NCI-H460 (cell line): Measurements from ENCODE around the gene MED25. TPM values are rescaled to one million over a fixed set of nuclear protein-coding genes. Genes with fewer than 3 reads are reported as not detected.

Experiments
- DNase-seq: peaks from one replicate; pipeline ENCODE4 v3.0.0-alpha.2; 2016; ENCODE audit warnings: low read depth; ENCODE audit errors: extremely low read depth
- total RNA-seq: library from RNA; depleted of rRNA; stranded (reverse); fragments of >200 nt; shearing (Covaris generic); gene quantifications from 2 replicates; pipeline ENCODE4 v1.2.3, GENCODE V29; 2014

MED25 gene
- total RNA-seq, 1 experiment from 2014 or later: 13.4 TPM

GRCh38 chr19:49869484-49870308, 51.6 kb downstream of the MED25 start:
- DNase-seq: peak; percentile 99

DNA sequence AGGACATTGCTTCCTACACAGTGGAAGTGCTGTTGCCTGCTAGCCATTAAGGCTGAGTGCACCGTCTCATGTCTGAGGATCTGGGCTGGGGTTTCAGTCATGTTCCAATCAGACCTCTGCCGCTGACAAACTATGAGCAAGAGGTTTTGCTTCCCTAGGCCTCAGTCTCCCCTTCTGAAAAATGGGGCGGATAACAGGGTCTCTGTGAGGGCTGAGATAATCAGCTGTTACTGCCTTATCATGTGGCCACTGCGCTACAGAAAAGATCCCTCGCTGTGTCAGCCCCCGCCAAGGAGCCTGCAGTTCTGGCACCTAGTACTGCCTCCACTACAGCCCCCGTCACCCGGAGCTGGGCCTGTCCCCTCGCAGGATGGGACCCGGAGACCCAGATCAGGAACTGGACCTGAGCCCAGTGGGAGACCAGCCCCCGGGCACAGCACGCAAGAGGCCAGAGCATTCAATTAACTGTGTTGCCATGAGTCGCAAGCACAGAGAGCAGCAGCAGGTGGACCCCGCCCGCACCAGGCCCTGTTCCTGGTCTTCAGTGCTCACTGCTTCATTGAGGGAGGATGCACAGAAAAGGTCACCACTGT, 52.3 kb downstream of the MED25 start:
- no peak for DNase-seq

DNA sequence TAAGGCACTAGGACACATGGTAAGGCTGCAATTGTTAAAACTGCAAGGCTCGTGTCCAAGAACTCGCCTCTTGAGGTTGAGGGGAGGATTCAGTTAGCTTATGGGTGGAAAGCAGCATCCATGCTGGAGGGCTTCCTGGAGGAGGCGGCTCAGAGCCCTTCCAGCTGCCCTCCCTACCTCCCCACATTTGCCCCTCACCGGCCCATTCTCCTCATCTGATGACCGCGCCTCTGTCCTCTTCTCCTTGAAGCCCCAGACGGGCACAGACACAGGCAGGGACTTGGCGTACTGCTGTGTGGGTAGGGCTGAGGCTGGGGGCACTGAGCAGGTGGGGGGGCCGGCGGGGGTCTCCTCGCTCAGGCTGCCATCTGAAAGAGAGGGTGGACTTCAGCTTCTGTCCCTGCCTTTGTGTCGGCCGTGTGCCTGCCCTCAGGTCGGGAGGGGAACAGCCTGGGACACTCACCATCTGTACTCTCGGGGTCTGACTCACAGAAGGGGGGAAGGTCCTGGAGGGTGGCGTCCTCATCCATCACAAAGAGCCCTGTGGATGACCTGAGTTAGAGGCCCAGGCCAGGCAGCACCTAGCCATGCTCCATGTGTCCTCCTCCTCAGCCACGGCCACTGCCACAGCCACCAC, 53.4 kb downstream of the MED25 start:
- no peak for DNase-seq

DNA sequence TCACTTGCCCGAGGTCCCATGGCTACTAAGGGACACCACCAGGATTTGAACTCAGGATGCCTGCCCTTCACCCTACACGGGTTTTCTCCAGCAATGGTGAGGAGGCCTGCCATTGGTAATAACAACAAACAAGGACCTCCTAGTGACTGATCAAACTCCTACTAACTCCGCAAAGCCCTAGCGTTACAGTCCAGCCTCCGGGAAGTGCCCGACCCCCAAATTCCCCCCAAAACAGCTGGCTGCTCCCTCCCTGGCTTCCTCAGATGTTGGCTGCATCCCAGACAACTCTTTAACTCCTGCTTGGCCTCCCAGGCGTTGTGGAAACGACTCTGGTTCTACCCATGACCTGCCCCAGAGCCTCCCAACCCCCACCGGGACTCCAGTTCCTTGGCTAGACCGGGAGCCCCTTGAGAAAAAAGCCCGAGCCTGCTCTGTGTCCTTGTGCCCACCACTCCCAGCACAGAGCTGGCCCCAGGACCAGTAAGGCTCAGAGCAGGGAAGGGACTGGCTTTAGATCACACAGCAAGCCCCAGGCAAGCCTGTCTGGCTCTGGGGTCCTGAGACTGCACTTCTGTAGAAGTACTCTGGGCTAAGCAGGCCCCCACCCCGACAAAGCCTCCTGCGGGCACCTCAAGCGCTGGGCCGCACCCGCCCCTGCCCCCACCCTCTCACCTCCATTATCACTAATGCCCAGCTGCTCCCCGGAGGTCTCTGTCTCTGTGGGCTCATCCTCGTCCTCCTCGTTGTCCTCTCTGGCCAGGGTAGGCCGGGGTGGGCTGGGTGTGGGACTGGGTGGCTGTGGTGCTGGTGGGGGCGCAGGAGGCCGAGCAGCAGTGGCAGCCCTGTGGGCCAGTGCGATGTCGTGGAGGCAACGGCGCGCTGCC, 54.4 kb downstream of the MED25 start:
- no peak for DNase-seq

- no peak for DNase-seq
Measured at GRCh38 chr19:49873129-49873521, 55.0 kb downstream of the MED25 start.

DNA sequence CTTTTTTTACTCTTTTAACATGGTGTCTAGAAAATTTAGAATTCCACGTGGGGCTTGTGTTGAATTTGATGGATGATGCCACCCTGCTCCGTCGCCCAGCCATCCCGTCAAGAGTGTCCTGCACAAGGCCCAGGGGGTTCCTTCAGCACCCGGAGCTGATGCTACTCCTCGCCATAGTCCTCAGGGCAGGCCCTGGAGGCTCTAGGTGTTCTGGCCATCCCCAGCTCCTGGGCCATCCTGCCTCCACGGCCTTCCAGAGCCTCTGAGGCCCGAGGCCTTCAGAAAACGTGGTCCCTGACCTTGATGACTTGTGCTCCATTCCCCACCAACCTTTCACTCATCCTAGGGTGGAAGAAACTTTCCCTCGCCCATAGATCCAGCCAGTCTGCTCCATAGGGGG, 55.7 kb downstream of the MED25 start:
- DNase-seq: no peak

GRCh38 chr19:49874503-49875157, 56.5 kb downstream of the MED25 start:
- no peak for DNase-seq

DNA sequence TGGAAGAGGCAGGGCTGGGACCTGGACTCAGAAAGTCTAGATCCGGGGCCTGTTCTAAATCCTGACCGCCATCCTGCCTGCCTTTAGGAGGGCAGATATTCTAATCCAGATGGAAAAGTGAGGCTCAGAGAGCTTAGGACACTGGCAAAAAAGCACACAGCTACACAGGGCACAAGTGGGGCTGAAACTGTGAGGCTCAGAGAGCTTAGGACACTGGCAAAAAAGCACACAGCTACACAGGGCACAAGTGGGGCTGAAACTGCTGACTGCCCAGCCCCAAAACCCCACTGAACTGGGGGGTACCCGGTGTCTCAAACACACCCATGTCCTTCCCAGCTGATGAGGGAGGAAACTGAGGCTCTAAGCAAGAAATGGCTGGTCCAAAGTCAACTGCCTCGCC, 57.1 kb downstream of the MED25 start:
- no peak for DNase-seq

GRCh38 chr19:49875857-49876421, 57.9 kb downstream of the MED25 start:
- no peak for DNase-seq

DNA sequence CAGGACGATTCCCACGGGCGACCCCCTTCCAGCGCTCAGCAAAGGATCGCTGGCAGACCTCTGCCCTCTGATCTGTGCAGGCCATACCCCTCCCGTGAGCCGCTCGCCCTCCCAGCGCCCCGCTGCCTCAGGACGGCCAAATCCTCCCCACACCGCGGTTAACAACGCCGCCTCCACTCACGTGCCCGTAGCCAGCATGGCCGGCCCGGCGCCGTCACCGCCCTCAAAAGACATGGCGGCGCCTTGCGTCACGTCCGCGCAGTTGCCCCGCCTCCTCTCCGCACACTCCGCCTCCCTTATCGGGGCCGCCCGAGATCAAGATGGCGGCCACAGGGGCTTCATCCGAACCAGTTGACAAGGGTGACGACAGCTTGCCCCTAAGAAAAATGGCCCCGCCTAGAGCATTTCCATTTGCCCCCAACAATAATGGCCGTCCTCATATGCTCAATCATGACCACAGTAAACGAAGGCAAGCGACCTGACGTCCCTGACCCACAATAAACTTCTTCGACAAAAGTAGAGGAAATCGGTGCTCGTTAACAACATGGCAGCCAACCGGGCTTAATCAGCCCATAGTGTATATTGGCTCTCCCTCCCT, 58.4 kb downstream of the MED25 start:
- peak; percentile 95 for DNase-seq

DNA sequence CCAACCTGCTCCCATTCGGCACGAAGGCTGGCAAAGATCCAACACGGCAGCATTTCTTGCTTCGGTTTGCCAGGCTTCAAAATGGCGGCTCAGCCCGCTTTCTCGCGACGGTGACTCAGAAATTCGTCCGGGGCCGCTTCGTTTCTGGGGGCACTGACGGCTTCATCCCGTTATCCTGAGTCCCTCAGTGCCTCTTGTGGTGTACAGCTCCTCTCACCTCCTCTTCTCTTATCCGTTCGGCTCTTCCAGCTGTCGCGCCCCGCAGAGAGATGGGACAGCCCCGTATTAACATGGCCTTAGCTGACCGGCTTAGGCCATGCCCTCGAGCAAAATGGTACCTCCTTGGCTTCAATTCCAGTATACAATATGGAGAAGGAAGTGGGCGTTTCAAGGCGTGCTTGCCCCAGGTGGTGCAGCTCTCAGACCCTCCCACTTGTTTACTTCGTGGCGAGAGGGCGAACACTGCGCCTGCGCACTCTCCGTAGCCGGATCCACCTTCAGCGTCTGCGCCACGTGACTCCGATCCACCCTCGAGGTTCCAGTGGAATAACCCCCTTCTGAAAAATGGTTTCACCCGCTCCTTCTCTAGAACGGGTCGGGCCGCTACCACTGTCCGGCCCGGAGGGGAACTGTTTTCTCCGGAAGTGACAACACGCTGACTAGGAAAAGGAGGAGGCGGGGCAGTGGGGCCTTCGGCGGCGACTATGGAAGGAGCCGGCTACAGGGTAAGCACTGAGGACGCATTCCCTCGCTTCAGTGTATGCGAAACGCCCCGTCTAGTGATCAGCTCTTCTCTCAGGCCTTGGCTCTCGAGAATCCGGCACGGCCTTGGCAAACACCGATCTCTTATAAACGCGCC, 59.2 kb downstream of the MED25 start, which contains the start of the genes AKT1S1 and TBC1D17:
AKT1S1 (minus strand) TSS at position 336 of the 859 bp plus-strand sequence. CDS start 4,060 bp downstream, outside the sequence.
TBC1D17 (plus strand) TSS at position 683 of the 859 bp plus-strand sequence; CDS start at position 705, 22 bp downstream.
- peak; percentile 99 for DNase-seq

GRCh38 chr19:49877879-49878743, 60.0 kb downstream of the MED25 start:
- peak; percentile 92 for DNase-seq

DNA sequence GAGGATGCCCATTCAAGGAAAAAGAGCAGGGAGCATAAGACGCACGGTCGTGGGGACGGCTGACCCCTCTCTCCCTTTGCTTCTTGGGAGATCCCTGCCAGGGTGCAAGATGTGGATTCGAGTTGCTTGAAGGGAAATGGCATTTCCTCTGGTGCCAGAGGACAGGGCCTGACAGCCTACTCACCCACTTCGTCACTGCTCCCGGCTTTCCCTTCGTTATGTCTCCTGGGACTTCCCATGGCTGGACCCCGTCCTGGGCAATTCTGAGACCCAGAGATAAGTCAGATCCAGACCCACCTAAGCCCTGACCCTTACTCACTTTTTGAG, 60.6 kb downstream of the MED25 start:
- no peak for DNase-seq

GRCh38 chr19:49879243-49879963, 61.3 kb downstream of the MED25 start:
- DNase-seq: no peak

DNA sequence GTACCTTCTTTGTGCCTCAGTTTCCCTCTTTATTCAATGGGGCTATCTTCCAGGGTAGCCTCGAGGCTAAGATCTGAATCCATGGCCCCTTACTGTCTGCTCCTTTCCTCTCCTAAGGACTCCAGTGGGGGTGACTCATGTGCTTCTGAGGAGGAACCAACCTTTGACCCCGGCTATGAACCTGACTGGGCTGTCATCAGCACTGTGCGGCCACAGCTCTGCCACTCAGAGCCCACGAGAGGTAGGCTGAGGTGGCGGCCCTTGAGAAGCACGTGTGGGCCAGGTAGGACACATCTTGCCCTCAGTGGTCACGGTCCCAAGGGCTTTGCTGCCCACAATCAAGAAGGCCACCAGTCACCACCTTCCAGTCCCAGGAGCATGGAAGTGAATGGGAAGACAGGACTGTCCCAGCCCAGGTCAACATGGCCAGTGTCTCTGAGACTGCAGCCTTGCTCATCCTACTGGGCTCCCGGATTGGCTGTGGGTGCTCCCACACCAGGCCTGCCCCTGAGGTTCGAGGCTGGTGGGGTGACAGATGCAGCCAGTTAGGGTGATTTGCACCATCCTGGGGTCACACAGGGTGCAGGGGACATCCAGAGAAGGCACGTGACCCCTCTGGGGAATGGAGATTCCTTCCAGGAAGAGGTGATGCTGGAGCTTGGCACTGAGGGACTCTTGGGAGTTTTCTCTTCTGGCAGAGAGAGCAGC, 62.2 kb downstream of the MED25 start:
- no peak for DNase-seq

DNA sequence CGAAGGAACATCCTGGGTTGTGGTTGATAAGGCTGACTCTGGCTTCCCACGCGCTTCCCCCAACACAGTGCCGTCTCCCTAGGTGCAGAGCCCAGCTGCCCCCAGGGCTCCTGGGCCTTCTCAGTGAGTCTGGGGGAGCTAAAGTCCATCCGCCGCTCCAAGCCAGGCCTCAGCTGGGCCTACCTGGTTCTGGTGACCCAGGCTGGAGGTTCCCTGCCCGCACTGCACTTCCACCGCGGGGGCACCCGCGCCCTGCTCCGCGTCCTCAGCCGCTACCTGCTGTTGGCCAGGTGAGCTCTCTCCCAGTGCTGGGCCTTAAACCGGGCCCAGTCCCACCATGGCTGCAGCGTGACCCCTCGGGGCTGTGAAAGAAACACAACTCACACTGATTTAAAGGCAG, 63.1 kb downstream of the MED25 start:
- DNase-seq: no peak
